Measurements from ENCODE around the gene ZMIZ2.
"Not testable (repeated sequence)": the region's sequence is repeated elsewhere in the genome, so short reads cannot be mapped to it uniquely, and the experiment has no call there.

The ZMIZ2 gene

GRCh38 chr7:44748045-44748947 lies at the start of gene ZMIZ2:
Gene ZMIZ2, plus strand, starts transcription at chr7:44748847. Its CDS starts 7,403 bp downstream, at chr7:44756250.
- no peak for DNase-seq (ENCODE audit: low read depth, low spot score)

- not testable (repeated sequence) for DNase-seq (ENCODE audit: low read depth, low spot score)
These were observed 49.0 kb upstream of the ZMIZ2 start for GRCh38 chr7:44699598-44699997.

GRCh38 chr7:44700322-44700721 lies 48.3 kb upstream of the ZMIZ2 start:
- no peak for DNase-seq (ENCODE audit: low read depth, low spot score)

- DNase-seq (ENCODE audit: low read depth, low spot score): not testable (repeated sequence)
These were observed 45.3 kb upstream of the ZMIZ2 start for GRCh38 chr7:44703391-44703790.

- DNase-seq (ENCODE audit: low read depth, low spot score): no peak
These were observed 44.7 kb upstream of the ZMIZ2 start for GRCh38 chr7:44703921-44704320.

GRCh38 chr7:44705434-44705833 lies 43.2 kb upstream of the ZMIZ2 start:
- no peak for DNase-seq (ENCODE audit: low read depth, low spot score)

DNA sequence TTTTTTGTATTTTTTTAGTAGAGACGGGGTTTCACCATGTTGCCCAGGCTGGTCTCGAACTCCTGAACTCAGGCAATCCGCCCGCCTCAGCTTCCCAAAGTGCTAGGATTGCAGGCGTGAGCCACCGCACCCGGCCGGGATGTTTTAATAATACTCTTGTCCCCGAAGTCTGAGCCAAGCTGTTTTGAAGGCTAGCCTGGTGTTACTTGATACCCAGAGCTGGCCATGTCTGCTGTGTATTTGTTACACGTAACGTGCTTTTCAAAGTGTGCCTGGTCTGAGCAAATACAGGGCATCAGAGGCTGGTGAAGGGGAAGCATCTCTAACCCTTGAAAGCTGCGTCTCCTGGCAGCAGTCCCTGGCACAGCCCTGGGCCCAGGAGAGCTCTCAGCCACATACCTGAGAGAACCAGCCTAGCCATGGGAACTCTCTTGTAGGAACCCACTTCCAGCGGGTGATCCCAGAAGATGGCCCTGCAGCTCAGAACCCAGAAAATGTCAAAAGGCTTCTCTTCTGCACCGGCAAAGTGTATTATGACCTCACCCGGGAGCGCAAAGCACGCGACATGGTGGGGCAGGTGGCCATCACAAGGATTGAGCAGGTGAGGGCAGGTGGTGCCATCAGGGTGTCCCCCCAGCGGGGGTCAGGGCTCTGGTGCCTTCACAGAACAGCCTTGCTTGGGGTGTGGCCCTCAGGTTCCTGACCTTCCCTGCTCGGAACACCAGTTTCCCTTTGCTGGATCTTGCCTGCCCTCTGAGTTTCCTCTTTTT lies 41.7 kb upstream of the ZMIZ2 start:
- no peak for DNase-seq (ENCODE audit: low read depth, low spot score)

- DNase-seq (ENCODE audit: low read depth, low spot score): no peak
These were observed 41.0 kb upstream of the ZMIZ2 start for GRCh38 chr7:44707558-44708230.

DNA sequence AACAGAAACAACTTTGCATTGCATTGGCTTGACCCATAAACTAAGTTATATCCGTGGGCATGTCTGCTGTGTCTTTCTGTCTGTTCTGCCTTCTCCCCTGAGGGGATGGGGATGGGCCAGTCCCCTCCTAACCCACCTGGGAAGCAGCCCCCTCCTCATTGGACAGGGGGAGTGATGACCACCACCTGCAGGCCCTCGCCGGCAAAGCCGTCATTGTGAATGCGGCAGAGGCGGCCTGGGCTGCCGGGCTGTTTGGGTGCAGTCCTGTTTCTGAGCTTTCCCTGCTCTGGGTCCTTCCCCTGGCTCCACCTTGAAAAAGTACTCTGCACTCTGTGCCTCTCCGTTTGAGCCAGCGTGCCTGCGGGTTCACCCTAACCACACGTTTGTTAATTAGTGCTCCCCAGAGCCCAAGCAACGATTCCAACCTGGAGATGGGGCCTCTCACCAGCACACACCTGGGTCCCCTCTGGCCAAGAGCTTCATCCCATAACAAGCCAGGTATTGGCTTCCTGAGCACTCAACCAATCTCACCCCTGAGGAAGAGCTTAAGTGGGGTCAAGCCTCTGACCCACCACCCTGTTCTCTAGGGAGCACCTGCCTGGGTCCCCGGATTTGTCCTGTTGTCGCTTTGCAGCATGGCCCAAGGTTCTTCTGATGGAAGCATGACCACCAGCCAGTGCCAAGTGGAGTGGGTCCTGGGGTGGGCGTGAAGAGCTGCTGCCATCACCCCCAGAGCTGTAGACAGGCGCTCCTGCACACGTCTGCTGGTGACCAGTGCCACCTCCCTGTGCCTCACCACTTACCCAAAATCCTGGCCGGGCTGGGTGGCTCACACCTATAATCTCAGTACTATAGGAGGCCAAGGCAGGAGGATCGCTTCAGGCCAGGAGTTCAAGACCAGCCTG lies 39.4 kb upstream of the ZMIZ2 start:
- no peak for DNase-seq (ENCODE audit: low read depth, low spot score)

DNA sequence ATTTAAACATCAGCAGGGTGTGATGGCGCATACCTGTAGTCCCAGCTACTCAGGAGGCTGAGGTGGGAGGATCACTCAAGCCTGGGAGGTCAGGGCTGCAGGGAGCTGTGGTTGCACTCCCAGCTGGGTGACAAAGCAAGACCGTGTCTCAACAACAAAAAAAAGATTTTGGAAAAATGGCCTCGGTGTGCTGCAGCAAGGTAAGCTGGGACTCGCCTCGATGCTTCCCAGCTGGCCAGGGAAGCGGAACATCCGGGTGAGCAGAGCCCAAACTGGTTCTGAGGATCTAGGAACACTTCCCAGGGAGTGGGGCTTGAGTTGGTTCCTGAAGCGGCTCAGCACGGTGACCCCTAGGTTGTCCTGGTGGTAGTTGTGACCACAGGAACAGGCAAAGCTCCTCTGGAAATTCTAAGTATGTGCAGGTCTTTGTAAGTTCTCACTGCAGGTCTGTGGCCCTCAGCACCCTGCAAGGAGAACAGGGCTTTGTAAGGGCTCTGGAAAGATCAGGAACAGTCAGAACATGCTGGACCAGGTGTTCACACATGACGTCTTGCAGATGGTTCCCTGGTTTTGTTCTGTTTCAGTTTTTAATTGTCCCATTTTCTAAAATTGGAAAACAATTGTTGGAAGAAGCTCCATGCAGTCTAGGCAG lies 38.6 kb upstream of the ZMIZ2 start:
- DNase-seq (ENCODE audit: low read depth, low spot score): no peak

- no peak for DNase-seq (ENCODE audit: low read depth, low spot score)
These were observed 37.1 kb upstream of the ZMIZ2 start for GRCh38 chr7:44711528-44711927.

- no peak for DNase-seq (ENCODE audit: low read depth, low spot score)
These were observed 36.6 kb upstream of the ZMIZ2 start for GRCh38 chr7:44712012-44712411.

- DNase-seq (ENCODE audit: low read depth, low spot score): no peak
These were observed 35.5 kb upstream of the ZMIZ2 start for GRCh38 chr7:44713141-44713540.

DNA sequence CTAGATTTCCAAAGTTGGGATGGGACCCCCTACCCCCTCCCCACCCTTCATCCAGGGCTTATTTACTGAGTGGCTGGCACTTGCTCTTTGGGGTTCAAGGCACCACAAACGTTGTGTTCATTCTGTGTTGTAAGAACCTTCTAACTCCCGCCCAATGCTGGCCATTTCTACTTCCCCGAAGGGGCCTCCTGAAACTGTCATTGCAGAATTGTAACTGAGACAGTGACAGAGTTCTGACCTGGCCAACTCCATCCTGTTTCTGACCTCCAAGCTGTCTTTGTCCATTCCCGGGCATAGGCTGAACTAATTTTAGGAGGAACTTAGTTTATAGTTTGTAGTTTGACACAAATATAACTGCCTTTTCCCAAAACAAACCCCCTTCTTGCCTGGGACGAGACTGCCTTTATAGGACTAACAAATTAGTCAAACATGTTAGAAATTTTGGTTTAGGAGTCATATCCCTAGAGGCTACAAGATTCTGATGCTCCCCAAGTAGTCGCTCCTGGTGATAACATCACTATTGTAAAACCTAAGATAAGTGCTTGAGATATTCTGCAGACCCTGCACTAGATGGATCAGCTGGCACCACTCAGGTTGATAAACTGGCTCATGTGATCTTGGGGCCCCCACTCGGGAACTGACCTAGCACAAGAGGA lies 34.8 kb upstream of the ZMIZ2 start:
- DNase-seq (ENCODE audit: low read depth, low spot score): no peak

GRCh38 chr7:44716205-44716604 lies 32.4 kb upstream of the ZMIZ2 start:
- no peak for DNase-seq (ENCODE audit: low read depth, low spot score)

DNA sequence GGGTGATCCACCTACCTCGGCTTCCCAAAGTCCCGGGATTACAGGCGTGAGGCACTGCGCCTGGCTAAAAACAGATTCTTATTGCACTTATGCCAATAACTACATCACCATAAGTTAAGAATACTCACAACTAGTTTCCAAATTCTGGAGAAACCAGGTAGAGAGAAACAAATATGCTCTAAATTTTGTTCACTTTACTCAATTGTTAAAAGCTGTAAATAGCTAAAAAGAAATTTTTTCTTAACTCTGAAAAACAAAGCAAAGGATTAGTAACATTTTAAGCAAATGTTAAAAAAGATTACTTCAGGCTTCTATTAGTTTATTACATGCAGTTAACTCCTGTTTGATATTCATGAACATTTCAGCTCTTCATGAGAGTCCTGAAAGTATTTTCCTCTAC lies 28.3 kb upstream of the ZMIZ2 start:
- DNase-seq (ENCODE audit: low read depth, low spot score): no peak

- no peak for DNase-seq (ENCODE audit: low read depth, low spot score)
These were observed 24.4 kb upstream of the ZMIZ2 start for GRCh38 chr7:44724276-44724675.

- DNase-seq (ENCODE audit: low read depth, low spot score): not testable (repeated sequence)
These were observed 22.4 kb upstream of the ZMIZ2 start for GRCh38 chr7:44726250-44726649.

DNA sequence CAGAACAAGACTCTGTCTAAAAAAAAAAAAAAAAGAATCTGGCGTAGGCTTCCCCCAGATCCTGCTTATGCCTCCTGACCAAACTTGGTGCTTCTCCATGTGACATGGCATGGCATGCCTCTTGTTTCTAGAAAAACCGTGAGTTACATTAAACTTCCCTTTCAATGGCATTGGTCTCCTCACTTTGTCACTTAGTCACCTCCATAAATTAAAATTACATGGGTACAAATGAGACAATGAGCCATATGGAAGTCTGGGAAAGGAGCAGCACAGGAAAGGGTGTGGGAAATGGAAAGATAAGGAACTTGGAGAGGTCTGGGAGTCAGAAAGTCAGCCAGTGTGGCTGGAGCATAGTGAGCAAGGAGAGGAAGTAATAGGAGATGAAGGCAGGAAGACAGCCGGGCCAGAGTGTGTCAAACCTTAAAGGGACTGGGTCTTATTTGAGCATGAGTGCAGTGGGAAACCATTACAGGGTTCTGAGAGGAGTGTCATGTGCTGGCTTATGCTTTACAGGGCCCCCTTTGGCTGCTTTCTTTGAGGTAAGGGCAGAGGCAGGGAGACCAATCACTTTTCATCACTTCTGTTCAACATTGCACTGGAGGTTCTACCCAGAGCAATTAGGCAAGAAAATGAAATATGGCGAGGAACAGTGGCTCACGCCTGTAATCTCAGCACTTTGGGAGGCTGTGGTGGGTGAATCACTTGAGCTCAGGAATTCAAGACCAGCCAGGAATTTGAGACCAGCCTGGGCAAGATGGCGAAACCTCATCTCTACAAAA lies 21.3 kb upstream of the ZMIZ2 start:
- no peak for DNase-seq (ENCODE audit: low read depth, low spot score)

All from brain pericyte (primary cell).